A673 (cell line): ENCODE results near the gene FDX2.

Source experiments
- CTCF ChIP-seq: fragments of 300-800, 200-600 bp; sonication (generic); conservative IDR thresholded peaks from 2 replicates; pipeline ENCODE4 v1.5.1; 2017; ENCODE audit warnings: low read depth, mild to moderate bottlenecking, antibody characterized with exemption, low read length, moderate library complexity, mixed read lengths
- EZH2 ChIP-seq: fragments of 200-600 bp; sonication (generic); IDR thresholded peaks from 2 replicates; pipeline ENCODE4 v1.6.1; 2017; ENCODE audit warnings: borderline replicate concordance, low read depth, mild to moderate bottlenecking, mixed read lengths, antibody characterized with exemption, low read length; ENCODE audit not compliant: poor library complexity, severe bottlenecking

- TF ChIP-seq CTCF (no peak), EZH2 (no peak)
Observed at GRCh38 chr19:10364644-10365043, 48.8 kb upstream of the FDX2 start.
